ENCODE results near the gene CROCC.

DNA sequence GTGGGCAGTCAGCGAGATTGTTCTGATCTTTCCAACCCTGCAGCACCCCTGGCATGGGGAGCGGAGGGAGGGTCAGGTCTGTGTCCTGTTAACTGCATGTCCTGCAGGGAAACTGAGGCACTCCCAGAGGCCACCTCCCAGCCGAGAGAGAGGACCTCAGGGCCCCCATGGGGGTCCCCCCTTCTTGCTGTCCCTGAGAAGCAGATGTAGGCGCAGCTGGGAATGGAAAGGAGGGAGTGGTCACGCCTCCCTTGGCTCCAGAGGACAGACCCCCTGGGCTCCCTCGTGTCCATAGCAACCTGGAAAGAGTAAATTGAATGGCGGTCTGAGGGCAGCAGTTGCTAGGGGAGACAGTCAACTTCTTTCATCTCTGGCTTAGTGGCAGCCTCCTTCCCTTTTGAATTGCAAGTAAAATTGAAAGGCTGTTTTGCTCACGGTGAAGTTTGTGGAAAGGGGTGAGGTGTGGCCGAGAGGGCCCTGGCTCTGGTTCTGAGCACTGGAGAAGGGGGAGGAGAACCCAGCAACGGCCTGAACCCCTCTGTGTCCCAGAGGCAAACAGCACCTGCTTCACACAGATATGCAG, 4.9 kb downstream of the CROCC start:
- TF ChIP-seq, protein P1, sequence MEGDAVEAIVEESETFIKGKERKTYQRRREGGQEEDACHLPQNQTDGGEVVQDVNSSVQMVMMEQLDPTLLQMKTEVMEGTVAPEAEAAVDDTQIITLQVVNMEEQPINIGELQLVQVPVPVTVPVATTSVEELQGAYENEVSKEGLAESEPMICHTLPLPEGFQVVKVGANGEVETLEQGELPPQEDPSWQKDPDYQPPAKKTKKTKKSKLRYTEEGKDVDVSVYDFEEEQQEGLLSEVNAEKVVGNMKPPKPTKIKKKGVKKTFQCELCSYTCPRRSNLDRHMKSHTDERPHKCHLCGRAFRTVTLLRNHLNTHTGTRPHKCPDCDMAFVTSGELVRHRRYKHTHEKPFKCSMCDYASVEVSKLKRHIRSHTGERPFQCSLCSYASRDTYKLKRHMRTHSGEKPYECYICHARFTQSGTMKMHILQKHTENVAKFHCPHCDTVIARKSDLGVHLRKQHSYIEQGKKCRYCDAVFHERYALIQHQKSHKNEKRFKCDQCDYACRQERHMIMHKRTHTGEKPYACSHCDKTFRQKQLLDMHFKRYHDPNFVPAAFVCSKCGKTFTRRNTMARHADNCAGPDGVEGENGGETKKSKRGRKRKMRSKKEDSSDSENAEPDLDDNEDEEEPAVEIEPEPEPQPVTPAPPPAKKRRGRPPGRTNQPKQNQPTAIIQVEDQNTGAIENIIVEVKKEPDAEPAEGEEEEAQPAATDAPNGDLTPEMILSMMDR (IDR thresholded peaks at IDR 0.05): no peak
- TF ChIP-seq POLR2A (IDR thresholded peaks at IDR 0.05): no peak

All from lower leg skin (tissue), 3 donors.